ENCODE data around the gene HIVEP2. TPM values are rescaled to one million over a fixed set of nuclear protein-coding genes. Genes with fewer than 3 reads are reported as not detected.

The HIVEP2 gene
- total and polyA plus RNA-seq, 2 of the 4 experiments (the other 2 are of a cell fraction), result 4.3 to 11.3 TPM

GRCh38 chr6:142728910-142729481 is 216.0 kb downstream of the HIVEP2 start:
- Histone ChIP-seq H3K36me3 (ENCODE audit: control insufficient read depth, insufficient read depth, low read length) (no peaks in the 10 kb centered on the region), H4K91ac (ENCODE audit: insufficient read depth, low read depth, low read length) (no peak overlapping the region), H4K8ac (ENCODE audit: low read depth in 2 of 2, low read length in 2 of 2) (no peak overlapping the region), H3K14ac (replicated peaks; ENCODE audit: low read depth, low read length) (no peak overlapping the region), H3K27me3 (ENCODE audit: control insufficient read depth, insufficient read depth, low read length) (no peaks in the 10 kb centered on the region), H3K9me3 (ENCODE audit: control insufficient read depth, insufficient read depth, low read length) (no peaks in the 10 kb centered on the region), H2AK9ac (replicated peaks; ENCODE audit: low read depth, low read length, poor library complexity) (no peak overlapping the region), H4K20me1 (ENCODE audit: insufficient read depth, low read length) (no peaks in the 10 kb centered on the region), H2BK5ac (ENCODE audit: low read depth, low read length, poor library complexity, severe bottlenecking) (no peak overlapping the region), H3K79me1 (ENCODE audit: low read depth in 1 of 2, low read length in 2 of 2) (no peaks in the 10 kb centered on the region), H3K4me2 (ENCODE audit: low read depth, low read length) (0 out of 2 replicates have a peak overlapping the region, but pooled peaks have one; percentile 16), H3K27ac (ENCODE audit: insufficient read depth, low read length) (no peak overlapping the region), H2BK120ac (ENCODE audit: low read depth, low read length) (no peak overlapping the region), H3K56ac (ENCODE audit: extremely low read depth, insufficient read depth, low read length) (no peak overlapping the region), H3K9ac (ENCODE audit: low read depth, low read length) (no peak overlapping the region), H3K9me1 (ENCODE audit: insufficient read depth, low read length) (no peaks in the 10 kb centered on the region), H4K5ac (ENCODE audit: low read depth, low read length) (no peak overlapping the region), H3K4ac (ENCODE audit: low read depth, low read length) (no peak overlapping the region), H2AFZ (replicated peaks; ENCODE audit: low read length, poor library complexity) (no peak overlapping the region), H3K18ac (ENCODE audit: low read depth, low read length) (no peak overlapping the region), H3K23ac (ENCODE audit: low read depth, low read length) (no peak overlapping the region), H3K4me1 (ENCODE audit: control insufficient read depth, insufficient read depth, low read length) (no peaks in the 10 kb centered on the region), H2BK15ac (ENCODE audit: low read depth, low read length) (no peak overlapping the region), H3K4me3 (ENCODE audit: insufficient read depth, low read depth, low read length) (no peak overlapping the region), H2AK5ac (ENCODE audit: low read depth, low read length) (no peak overlapping the region), H2BK20ac (ENCODE audit: low read depth, low read length) (no peak overlapping the region)
- ChIA-PET CTCF (no interaction called here), POLR2A (ENCODE audit: unreplicated experiment) (no interaction called here)
- in situ Hi-C loops (cut with MboI; ENCODE audit: low sequenced_read_pairs), result no loop called here
- ATAC-seq (ENCODE audit: low read depth) (peak; percentile 62), DNase-seq (peak; percentile 58)
- intact Hi-C loops (cut with micrococcal nuclease), result no loop called here
- no CpG with 5 or more reads among the region's 6 CpGs for WGBS, 2 experiments (ENCODE audit: extremely low coverage in 2 of 2, insufficient read length in 1 of 2)
- dilution Hi-C loops (cut with HindIII; ENCODE audit: low sequenced_read_pairs, unreplicated experiment), result no loop called here
- no TSS peak for BruUV-seq (replicated peaks)
- TF ChIP-seq MAFK (IDR thresholded peaks at IDR 0.05; ENCODE audit: low read depth, low read length) (no peak), SMC3 (IDR thresholded peaks at IDR 0.05; ENCODE audit: low read depth, low read length) (no peak), RAD21 (IDR thresholded peaks at IDR 0.05; ENCODE audit: low read length) (no peak), ELK1 (IDR thresholded peaks at IDR 0.05; ENCODE audit: borderline replicate concordance, low read depth, low read length) (no peak), FOS (IDR thresholded peaks at IDR 0.05; ENCODE audit: low read depth, low read length) (no peak), POLR2A (IDR thresholded peaks at IDR 0.05; ENCODE audit: low read depth, low read length) (no peak), MAZ (IDR thresholded peaks at IDR 0.05; ENCODE audit: borderline replicate concordance, low read depth, low read length) (no peak), RCOR1 (IDR thresholded peaks at IDR 0.05; ENCODE audit: insufficient replicate concordance, low read length) (no peak)
